Measurements from ENCODE around the gene MANSC1.
"Not testable (repeated sequence)": the region's sequence is repeated elsewhere in the genome, so short reads cannot be mapped to it uniquely, and the experiment has no call there.

MANSC1 gene

DNA sequence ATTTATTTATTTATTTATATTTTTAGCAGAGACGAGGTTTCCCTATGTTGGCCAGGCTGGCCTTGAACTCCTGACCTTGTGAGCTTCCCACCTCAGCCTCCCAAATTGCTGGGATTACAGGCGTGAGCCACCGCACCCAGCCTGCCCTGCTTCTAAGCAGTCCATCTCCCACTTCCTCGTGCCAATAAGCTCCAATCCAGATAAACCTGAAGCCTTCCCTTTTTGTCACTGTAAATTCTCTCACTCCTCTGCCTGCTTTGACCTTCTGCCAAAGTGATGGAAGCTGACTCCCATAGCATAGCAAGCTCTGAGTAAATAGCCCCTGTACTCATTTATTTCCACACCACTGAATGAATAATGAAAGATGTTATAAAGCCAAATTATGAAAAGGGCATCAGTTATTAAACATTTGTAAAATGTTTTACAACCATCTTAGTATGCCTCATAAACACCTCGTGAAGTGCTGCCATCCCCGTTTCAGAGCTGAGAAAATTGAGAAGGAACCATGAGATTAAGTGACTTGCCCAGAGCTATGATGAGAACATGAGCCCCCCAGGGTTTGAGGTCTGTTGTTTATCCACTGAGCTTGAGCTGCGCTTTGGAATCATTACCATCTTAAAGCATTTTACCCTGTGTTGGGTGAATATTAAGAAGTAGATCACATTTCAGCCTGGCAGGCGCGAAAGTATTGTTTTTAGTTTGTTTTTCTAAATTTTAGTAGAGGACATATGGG, 30.4 kb downstream of the MANSC1 start:
- no peak for DNase-seq

DNA sequence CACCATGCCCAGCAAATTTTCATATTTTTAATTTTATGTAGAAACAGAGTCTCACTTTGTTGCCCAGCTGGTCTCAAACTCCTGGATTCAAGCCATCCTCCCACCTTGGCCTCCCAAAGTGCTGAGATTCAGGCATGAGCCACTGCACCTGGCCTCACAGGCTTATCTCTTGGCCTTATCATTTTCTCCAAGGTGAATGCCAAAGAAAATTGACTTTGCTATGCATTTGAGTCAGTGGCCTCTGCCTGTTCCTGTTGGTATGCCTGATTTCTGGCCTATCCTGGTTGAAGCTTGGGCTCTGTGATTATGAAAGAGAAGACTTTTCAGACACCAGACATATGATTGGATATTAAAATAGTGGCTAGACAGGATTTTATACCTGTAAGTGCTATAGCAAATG, 34.2 kb downstream of the MANSC1 start:
- DNase-seq, result no peak

DNA sequence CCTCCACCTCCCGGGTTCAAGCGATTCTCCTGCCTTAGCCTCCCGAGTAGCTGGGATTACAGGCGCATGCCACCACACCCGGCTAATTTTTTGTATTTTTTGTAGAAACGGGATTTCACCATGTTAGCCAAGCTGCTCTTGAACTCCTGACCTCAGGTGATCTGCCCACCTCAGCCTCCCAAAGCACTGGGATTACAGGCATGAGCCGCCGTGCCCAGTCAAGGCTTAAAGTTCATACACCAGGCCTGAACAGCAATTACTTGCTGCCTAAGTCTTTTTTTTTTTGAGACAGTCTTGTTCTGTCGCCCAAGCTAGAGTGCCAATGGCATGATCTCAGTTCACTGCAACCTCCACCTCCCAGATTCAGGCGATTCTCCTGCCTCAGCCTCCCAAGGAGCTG, 39.3 kb downstream of the MANSC1 start:
- DNase-seq, result not testable (repeated sequence)

DNA sequence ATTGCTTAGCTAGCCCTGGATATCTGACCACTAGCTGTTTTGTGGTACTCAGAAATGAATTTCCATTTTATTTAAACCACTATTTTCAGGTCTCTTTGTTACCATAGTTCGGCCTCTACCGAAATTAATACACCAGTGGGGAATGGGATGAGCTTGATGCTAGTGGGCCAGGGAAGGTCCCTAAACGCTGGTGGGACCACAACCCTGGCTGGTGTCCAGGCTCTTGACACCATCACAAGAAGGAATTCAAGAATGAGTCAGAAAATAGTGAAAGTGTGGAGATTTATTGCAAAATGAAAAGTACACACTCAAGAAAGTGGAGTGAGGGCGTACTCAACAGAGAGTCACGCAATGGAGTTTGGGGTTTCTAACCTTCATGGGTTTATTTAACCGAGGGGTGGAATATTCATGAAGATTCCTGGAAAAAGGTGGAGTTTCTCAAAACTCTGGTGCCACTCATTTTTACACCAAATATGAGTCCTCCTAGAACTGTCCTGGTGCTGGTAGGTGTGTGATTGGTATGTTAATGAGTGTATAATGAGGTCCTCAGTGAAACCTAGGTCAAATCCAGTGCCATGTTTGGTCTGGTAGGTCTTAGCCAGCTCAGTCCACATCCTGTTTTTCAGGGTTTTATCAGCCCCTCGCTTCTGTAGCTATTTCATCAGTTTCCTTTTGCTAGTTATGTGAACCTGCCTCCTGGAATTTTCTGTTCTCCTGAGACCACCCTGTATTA, 44.3 kb downstream of the MANSC1 start:
- DNase-seq, result no peak

DNA sequence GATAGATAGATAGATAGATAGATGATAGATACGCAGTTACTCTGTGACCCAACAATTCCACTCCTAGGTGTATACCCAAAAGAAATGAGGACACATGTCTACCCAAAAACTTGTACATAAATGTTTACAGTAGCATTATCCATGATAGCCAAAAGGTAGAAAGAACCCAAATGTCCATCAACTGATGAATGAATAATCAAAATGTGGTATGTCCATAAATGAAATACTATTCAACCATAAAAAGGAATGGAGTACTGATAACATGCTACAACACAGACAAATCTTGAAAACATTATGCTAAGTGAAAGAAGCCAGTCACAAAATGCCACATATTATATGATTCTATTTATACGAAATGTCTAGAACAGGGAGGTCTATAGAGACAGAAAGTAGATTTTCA, 47.1 kb downstream of the MANSC1 start:
- no peak for DNase-seq

DNA sequence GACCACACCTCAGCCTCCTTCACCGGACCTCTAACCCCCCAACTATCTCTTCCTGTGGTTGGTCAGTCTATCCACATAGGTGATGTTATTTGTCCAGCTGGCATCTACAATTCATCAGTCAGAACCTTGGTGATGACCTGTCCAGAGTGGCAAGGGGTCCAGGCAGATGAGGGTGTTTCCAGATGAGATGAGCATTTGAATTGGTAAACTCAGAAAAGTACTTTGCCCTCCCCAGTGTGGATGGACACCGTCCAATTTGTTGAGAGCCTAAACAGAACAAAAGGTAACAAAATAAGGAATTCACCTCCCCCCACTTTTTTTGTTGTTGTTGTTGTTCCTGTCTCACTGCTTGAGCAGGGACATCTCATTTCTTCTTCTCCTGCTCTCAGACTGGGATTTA, 48.9 kb downstream of the MANSC1 start:
- no peak for DNase-seq

DNA sequence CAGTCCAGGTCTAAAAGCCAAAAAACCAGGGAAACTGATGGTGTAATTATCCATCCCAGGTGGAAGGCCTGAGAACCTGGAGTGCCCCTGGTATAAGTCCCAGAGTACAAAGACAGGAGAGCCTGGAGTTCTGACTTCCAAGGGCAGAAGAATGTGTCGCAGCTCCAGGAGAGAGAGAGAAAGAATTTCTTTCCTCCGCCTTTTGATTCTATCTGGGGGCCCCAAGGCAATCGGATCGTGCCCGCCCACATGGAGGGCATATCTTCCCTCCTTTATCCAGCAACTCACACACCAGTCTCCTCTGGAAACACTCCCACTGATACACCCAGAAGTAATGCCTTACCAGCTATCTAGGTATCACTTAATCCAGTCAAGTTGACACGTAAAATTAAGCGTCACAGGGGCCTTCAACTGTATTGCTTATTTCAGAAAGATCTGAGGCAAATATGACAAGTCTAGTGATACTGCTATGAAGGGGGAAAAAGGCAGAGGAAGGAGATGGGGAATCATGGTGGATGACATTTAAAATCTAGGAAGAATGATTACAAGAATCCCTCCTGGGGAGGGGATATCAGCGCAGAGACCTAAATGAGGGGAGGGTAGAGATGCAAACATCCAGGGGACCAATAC, 52.7 kb downstream of the MANSC1 start:
- no peak for DNase-seq

DNA sequence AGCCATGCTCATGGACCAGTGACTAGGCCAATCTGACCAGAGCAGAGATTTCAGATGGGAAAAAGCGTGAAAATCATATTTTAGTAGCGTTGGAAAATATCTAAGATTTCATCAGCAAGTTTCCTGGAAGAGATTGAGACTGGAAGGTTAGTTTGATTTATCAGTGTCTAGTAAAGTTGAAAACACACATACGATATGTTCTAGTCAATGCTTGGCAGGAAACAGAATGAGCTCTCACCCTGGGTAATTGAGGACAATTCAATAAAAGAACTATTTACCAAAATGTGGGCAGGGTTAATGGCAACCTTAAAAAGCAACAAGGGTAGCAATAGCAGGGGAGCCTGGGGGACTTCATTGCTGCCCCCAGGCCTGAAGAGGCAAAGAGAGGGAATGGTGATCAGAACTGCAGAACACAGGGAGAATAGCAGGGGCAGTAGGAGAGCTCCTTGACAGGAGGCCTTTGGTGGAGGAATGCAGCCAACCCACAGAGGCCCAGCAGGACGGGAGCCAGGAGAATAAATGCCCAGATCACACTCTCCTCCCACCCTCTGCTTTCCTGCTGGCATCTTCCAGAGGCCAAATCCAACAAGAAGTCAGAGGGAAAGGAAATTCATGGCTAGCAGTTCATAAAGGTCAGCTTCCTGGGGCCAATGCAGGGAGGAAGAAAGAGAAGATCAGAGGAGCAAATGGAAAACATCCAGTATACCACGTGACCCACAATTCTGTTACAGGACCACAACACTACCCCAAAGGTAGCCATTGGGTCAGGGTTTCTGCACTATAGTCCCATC, 55.6 kb downstream of the MANSC1 start:
- no peak for DNase-seq

DNA sequence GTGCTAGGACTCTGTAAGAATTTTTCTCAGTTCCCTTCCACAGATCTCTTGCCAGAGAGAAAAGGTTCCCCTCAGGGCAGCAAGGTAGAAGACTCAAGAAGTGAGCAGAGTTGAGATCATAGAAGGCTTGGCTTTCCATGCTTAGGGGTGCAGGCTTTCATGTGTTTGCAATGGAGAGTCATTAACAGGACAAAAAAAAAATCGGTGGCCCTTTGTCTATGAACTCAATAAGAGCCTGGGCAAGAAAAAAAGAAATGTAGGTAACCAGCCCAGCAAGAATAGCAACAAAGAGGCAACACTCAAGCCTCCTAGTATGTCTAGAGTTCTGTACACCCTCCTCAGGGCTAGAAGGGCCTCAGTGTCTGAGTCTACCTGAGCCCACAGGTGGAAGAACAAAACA, 59.8 kb downstream of the MANSC1 start:
- no peak for DNase-seq

DNA sequence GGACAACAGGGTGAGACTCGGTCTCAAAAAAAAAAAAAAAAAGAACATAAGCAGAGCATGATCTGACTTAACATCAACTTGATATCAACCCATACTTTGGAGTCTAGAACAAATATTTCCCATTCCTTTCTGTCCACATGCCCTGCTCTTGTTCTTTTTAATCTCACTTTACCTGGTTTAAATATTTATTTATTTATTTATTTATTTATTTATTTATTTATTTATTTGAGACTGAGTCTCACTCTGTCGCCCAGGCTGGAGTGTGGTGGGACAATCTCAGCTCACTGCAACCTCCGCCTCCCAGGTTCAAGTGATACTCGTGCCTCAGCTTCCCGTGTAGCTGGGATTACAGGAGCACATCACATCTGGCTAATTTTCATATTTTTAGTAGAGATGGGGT, 63.6 kb downstream of the MANSC1 start:
- no peak for DNase-seq

DNA sequence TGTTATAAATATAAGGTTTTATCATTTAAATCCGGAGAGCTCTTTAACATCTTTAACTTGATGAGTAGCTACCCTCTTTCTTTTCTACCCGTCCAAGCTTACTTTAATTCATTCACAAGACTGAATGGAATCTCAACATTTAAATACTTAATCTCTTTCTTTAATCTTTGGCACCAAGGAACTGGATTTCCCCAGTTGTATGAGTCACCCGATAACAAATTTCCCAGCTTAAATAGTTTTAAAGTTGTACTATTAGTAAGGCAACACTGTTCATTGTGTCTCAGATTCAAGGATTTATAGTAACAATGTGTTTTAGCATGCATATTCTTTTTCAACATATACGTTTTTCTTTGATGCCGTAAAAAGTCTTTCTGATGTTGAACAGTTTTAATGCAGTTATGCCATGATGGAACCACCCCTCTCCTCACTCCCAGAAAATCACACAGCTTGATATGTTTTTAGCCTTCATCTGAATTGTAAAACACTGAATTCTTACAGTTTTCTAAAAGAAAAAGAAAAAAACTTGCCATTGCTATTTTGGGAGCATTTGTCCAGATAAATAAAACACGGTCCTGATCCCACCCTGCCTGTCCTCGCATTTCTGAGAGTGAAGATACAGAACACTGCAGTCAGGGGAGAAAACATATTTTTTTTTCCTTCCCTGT, 67.1 kb downstream of the MANSC1 start:
- no peak for DNase-seq

DNA sequence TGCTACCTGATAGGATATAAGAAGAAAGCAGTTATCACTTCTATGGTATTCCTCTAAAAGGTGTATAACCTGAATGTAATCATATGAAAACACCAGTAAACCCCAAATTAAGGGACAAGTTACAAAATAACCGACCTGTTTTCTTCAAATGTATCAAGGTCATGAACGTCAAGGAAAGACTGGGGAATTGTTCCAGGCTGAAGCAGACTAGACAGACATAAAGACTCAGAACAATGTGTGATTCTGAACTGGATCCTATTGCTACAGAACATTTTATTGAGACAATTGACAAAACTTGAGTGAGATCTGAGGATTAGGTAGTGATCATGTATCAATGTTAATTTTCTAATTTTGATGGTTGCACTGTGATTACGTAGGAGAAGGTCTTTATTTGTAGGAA, 67.8 kb downstream of the MANSC1 start:
- DNase-seq, result no peak

DNA sequence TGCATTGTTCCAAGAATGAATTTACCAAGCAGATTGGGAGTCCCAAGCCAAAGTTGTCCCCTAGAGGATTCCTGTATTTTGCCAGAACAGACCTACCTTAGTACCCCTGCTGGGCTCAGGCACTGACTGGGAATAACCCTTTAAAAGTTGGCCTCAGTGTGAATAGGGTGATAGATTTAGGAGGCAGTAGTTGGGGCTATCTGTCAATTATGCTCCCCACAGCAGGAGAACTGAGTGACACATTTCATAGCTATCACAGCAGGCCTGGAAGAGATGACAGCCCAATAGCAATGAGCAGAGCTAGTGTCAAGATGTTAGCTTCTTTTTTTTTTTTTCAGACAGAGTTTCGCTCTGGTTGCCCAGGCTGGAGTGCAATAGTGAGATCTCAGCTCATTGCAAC, 68.9 kb downstream of the MANSC1 start:
- DNase-seq, result no peak

DNA sequence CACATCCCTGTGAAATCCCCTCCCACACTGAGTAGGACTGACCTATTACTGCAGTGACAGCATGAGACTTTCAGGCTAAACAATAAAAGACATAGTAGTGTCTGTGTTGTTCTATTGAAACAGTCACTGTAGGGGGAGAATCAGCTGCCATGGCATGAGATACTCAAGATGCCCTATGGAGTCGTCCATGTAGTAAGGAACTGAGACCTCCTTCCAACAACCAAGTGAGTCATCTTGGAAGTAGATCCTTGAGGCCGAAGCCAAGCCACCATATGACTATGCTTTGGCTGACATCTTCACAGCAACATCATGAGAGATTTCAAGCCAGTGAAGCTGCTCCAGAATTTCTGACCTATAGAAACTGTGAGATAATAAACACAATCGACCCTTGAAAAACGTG, 71.1 kb downstream of the MANSC1 start:
- DNase-seq, result no peak

All from CD4-positive, alpha-beta T cell treated with Interleukin-17A for 4 hours (primary cell).